C4-2B (cell line): ENCODE data around the gene KCNT1.

Experiments used
- ZFX ChIP-seq: fragments of 450-650 bp; IDR thresholded peaks from 2 replicates; pipeline ENCODE4 v1.6.1; 2017
- TF ChIP-seq, protein P1 (sequence below): fragments of 450-650 bp; conservative IDR thresholded peaks from 2 replicates; pipeline ENCODE4 v1.5.1; 2017; ENCODE audit warnings: mild to moderate bottlenecking

DNA sequence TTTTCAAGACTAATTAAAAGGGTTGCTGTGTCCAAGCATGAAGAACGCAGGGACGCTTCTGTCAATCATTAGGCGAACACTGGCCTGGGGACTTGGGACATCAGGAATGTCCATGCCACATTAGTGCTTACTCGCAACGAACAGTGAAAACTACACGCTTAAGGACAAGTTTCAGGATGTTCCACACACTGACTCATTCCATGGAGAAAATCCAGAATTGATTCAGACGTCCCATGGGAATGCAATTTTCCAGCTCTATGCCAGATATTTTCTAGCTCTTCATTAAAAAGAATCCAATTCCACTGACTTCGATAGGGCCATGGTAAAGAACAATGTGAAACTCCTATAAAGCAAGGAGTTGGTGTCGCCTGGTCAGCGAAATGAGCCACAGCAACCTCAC lies 107.2 kb downstream of the KCNT1 start:
- TF ChIP-seq, protein P1, sequence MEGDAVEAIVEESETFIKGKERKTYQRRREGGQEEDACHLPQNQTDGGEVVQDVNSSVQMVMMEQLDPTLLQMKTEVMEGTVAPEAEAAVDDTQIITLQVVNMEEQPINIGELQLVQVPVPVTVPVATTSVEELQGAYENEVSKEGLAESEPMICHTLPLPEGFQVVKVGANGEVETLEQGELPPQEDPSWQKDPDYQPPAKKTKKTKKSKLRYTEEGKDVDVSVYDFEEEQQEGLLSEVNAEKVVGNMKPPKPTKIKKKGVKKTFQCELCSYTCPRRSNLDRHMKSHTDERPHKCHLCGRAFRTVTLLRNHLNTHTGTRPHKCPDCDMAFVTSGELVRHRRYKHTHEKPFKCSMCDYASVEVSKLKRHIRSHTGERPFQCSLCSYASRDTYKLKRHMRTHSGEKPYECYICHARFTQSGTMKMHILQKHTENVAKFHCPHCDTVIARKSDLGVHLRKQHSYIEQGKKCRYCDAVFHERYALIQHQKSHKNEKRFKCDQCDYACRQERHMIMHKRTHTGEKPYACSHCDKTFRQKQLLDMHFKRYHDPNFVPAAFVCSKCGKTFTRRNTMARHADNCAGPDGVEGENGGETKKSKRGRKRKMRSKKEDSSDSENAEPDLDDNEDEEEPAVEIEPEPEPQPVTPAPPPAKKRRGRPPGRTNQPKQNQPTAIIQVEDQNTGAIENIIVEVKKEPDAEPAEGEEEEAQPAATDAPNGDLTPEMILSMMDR: no peak
- no peak for TF ChIP-seq ZFX
